NCI-H1436 (cell line): Measurements from ENCODE around the gene TBCD.
"Not testable (repeated sequence)": the region's sequence is repeated elsewhere in the genome, so short reads cannot be mapped to it uniquely, and the experiment has no call there.

ENCODE experiments used
- DNase-seq: peaks from one replicate; lab custom pipeline; 2025; lab: John Stamatoyannopoulos, UW

The TBCD gene

GRCh38 chr17:82729479-82730260 is 22.2 kb upstream of the TBCD start:
- no peak for DNase-seq

GRCh38 chr17:82732118-82732743 is 19.6 kb upstream of the TBCD start:
- no peak for DNase-seq

GRCh38 chr17:82734987-82735866 is 16.6 kb upstream of the TBCD start, which contains the start of gene FN3K:
TSS of gene FN3K (plus strand) at chr17:82735615. CDS start at chr17:82735637, 22 bp downstream.
- peak; percentile 65 for DNase-seq

- no peak for DNase-seq
Measured at GRCh38 chr17:82736511-82737185, 15.2 kb upstream of the TBCD start.

GRCh38 chr17:82737967-82738877 is 13.6 kb upstream of the TBCD start:
- no peak for DNase-seq

- peak; percentile 17 for DNase-seq
Measured at GRCh38 chr17:82740906-82741759, 10.7 kb upstream of the TBCD start.

- DNase-seq: no peak
Measured at GRCh38 chr17:82743344-82744219, 8.3 kb upstream of the TBCD start.

GRCh38 chr17:82744736-82745135 is 7.1 kb upstream of the TBCD start:
- DNase-seq: not testable (repeated sequence)

GRCh38 chr17:82745524-82745923 is 6.3 kb upstream of the TBCD start:
- DNase-seq: no peak

GRCh38 chr17:82748756-82749155 is 3.1 kb upstream of the TBCD start:
- DNase-seq: no peak

- no peak for DNase-seq
Measured at GRCh38 chr17:82750241-82750908, 1.5 kb upstream of the TBCD start.

GRCh38 chr17:82751171-82751570 is 694 bp upstream of the TBCD start:
- no peak for DNase-seq

- peak; percentile 23 for DNase-seq
Measured at GRCh38 chr17:82752371-82753200, 721 bp downstream of the TBCD start.

- no peak for DNase-seq
Measured at GRCh38 chr17:82753201-82753464, 1.3 kb downstream of the TBCD start.

GRCh38 chr17:82754297-82755208 is 2.7 kb downstream of the TBCD start:
- DNase-seq: peak; percentile 60

- no peak for DNase-seq
Measured at GRCh38 chr17:82756166-82756565, 4.3 kb downstream of the TBCD start.

GRCh38 chr17:82765371-82765770 is 13.5 kb downstream of the TBCD start:
- no peak for DNase-seq
